RKO (cell line): ENCODE results near the gene MORF4L1.
A peak's percentile ranks its signal among the peaks of the same experiment; 100 is the strongest.
"Not testable (repeated sequence)": the region's sequence is repeated elsewhere in the genome, so short reads cannot be mapped to it uniquely, and the experiment has no call there.

Source experiments
- DNase-seq: peaks from one replicate; pipeline ENCODE4 v3.0.0-alpha.2; 2016; ENCODE audit warnings: low spot score

The MORF4L1 gene

DNA sequence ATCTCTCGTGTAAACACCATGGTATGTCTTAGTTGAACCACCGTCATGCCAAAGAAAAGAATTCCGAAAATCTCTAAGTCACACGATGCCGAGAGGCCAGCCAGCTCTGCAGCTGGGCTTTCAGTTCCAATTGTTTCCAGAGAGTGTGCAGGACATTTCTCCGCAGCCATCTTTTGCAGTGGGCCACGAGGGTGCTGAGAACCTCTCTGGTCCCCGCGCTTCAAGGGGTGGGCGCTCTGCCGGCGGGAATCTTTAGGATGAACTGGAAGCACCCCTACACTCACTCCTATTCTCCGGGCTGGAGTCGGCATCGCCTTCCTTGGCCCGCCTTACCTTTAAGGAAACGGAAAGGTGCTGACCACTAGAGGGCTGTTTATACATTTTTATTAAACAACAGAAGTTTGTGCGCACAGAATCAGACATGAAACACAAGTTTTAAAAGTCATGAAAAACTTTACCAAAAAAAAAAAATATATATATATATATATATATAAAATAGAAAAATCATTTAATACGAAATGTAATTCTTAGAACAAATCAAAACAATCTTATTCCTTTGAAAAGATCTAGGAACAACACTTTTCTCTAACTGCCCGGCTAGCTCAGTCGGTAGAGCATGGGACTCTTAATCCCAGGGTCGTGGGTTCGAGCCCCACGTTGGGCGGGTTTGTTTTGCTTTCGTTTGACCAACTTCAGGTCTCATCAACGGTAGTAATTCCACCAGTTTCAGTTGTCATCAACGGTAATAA is 12.5 kb upstream of the MORF4L1 start:
- DNase-seq: peak; percentile 88

DNA sequence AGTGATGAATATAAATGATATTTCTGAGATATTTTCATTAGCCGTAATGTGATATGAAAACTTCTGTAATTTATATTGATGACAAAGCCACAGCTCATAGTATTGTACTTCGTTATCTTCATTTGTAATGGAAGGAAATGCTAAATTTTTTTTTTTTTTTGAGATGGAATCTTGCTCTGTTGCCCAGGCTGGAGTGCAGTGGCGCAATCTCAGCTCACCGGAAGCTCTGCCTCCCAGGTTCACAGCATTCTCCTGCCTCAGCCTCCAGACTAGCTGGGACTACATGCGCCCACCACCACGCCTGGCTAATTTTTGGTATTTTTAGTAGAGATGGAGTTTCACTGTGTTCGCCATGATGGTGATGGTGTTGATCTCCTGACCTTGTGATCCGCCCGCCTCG is 7.1 kb upstream of the MORF4L1 start:
- not testable (repeated sequence) for DNase-seq

DNA sequence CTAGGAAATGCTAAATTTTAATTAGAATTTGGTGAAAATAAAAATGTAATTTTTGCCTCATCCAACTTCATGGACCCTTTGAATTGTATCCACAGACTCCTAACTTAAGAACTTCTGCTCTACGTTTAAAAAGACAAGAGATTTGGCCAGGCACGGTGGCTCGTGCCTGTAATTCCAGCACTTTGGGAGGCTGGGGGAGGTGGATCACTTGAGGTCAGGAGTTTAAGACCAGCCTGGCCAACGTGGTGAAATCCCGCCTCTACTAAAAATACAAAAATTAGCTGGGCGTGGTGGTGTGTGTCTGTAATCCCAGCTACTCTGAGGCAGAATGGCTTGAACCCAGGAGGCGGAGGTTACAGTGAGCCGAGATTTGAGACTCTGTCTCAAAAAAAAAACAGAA is 6.7 kb upstream of the MORF4L1 start:
- not testable (repeated sequence) for DNase-seq

DNA sequence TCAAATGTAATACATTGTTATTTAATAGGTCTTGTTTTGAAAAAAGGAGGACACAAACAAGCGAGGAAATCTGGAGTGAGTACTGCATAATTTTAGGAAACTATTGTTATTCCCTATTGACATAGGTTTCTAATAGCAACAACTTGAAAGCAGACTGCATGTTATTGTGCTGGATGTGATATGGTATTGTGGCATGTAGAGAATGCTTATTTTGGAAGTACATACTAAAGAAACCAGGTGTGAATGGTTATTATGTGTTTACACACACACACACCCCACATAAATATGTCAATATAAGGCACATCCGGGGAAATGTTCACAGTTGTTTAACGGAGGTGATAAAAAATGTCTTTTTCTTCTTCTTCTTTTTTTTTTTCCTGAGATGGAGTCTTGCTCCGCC is 5.9 kb upstream of the MORF4L1 start:
- DNase-seq: no peak

DNA sequence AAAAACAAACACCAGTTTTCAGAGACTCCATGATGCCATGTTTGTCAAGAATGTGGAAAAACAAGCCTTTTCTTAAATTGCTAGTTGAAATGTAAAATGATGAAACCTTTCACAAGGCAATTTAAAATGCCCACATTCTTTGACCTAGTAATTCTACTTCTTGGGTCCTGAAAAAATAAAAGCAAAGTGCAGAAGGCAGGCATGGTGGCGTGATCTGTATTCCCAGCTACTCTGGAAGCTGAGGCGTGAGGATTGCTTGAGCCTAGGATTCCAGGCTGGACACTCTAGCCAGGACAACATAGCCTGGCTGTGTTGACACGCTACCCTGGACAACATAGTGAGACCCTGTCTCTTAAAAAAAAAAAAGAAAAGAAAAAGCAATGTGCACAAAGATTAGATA is 4.3 kb upstream of the MORF4L1 start:
- no peak for DNase-seq

DNA sequence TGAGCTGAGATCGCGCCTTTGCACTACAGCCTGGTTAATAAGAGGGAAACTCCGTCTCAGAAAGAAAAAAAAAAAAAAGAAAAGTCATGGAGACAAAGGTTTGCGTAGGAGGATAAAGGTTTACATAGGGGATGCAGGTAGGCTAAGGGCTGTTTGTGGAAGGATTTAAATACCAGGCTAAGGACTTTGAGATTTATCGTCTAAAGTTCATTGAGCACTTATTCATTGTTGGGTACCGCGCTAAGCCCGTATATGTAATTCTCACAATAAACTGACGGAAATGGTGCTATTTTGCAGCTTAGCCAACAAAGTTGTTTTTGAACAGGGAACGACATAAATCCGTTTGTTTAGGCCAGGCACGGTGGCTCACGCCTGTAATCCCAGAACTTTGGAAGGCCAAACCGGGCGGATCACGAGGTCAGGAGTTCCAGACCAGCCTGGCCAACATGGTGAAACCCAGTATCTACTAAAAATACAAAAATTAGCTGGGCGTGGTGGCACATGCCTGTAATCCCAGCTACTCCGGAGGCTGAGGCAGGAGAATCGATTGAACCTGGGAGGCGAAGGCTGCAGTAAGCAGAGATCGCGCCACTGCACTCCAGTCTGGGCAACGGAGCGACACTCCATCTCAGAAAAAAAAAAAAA is 1.1 kb upstream of the MORF4L1 start:
- not testable (repeated sequence) for DNase-seq

DNA sequence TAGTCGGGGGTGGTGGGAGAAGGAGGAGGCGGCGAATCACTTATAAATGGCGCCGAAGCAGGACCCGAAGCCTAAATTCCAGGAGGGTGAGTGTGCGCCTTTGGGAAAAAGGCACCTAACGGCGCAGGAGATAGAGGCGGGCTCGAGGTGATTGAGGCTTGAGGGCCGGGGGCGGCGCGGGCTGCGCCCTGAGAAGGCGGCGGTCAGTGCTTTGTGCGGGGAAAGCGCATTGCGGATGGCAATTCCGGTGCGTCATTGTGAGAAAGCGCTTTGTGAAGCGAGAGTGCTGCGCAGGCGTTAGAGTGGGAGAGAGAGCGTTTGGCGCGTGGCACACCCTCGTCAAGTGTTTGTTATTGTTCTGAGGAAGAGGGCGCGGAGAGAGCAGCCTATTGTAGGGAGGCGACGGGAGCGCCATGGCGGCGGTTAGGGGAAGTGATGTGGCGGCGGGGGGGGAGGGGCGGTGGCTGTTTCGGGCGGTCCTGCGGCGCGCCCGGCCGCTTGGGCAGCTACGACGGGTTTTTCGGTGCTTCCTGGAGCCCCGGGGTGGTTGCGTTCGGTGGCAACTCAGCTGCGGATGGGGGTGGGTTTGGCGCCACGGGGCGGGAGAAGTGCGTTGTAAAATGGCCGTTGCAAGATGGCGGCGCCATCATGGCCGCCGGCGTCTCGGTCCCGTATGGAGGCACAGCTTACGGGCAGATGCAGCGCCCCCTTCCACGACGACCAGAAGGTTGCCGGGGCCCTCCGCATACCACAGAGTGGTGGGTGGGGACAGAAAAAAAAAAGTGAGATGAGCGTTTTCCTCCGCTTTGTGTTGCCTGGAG is 492 bp downstream of the MORF4L1 start:
- DNase-seq: peak; percentile 92

DNA sequence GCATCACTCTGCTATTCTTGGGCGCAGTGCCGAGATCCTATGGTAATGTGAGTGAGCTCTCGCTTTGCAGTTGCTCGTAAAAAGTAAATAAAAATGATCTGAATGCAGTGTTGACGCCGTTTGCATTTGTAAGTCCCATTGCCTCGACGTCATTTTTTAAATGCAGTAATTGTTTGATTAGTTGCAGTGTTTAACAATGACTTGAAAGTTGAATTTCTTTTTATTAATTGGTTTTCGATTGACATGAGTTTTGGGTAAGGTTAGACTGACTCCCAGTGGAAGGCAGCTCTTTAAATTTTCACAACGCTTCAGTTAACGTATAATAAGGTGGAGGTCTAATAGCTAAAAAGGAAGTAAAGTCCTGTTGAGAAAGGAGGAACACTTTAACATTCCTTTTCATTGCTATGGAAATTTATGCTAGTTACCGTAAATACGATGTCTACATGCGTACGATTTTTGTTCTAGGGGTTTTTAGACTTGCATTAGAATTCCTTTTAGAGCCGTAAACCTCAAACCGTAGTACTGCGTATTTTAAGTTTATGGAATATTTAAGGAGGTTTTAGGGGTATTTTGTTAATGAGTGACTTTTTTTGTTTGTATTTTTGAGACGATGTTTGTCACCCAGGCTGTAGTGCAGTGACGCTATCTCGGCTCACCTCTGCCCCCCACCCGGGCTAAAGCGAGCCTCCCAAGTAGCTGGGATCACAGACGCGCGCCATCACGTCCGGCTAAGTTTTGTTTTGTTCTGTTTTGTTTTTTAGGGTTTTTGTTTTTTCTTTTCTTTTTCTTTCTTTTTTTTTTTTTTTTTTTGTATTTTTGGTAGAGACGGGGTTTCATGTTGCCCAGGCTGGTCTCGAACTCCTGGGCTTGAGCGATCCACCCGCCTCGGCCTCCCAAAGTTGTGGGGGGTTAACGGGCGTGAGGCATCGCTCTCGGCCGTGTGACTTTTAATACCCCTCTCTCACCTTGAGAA is 1.4 kb downstream of the MORF4L1 start:
- peak; percentile 63 for DNase-seq

DNA sequence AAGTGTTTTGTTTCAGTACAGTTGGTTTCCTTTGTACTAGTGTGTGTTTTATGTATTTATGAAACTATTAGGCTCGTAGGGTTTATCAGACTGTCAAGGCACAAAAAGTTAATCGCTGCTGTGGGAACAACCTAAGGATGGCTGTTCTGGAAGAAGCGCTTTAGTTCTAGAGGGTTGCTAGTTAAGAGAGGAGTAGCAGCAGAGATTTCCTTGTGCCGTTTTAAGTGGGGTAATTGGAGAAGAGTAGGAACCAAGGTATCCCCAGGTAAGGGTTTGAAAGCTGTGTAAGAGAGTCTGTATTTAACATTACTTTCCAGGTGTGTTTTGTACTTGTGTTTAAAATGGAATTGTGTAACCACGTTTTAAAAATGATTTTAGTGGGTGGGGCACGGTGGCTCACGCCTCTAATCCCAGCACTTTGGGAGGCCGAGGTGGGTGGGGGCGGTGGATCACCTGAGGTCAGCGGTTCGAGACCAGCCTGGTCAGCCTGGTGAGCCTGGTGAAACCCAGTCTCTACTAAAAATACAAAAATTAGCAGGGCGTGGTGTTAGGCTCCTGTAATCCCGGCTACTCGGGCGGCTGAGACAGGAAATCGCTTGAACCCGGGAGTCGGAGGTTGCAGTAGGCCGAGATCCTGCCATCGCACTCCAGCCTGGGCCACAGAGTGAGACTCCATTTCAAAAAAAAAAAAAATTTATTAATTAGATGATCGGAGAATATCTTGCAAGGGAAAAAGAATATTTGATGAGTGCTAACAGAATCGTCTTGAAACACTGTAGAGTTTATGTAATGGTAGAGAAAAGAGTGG is 2.6 kb downstream of the MORF4L1 start:
- DNase-seq: no peak

DNA sequence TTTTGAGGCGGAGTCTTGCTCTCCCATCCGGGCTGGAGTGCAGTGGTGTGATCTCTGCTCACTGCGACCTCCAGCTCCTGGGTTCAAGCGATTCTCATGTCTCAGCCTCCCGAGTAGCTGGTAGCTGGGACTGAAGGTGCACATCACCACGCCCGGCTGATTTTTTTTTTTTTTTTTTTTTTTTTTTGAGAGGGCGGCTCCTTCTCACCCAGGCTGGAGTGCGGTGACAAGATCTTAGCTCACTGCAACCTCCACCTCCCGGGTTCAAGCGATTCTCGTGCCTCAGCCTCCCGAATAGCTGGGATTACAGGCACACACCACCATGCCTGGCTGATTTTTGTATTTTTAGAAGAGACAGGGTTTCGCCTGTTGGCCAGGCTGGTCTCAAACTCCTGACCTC is 4.3 kb downstream of the MORF4L1 start:
- not testable (repeated sequence) for DNase-seq

DNA sequence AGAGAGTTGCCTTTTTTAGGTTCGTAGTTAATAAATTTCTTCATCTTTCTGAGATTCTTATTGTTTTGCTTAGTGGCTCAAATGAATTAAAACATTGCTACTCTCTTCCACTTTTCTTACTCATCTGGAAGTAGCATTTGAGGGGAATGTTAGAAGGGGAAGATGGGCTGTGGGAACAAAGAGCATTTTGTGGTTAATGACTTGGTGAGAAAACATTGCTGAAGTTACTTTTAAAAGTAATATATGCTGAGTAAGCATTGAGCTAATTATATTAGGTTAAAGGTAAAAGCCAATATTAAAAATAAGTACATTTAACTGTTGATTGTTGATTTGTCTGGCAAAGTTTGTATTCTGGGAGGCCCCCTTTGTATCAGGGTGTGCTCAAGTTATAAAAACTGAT is 5.7 kb downstream of the MORF4L1 start:
- DNase-seq: no peak

DNA sequence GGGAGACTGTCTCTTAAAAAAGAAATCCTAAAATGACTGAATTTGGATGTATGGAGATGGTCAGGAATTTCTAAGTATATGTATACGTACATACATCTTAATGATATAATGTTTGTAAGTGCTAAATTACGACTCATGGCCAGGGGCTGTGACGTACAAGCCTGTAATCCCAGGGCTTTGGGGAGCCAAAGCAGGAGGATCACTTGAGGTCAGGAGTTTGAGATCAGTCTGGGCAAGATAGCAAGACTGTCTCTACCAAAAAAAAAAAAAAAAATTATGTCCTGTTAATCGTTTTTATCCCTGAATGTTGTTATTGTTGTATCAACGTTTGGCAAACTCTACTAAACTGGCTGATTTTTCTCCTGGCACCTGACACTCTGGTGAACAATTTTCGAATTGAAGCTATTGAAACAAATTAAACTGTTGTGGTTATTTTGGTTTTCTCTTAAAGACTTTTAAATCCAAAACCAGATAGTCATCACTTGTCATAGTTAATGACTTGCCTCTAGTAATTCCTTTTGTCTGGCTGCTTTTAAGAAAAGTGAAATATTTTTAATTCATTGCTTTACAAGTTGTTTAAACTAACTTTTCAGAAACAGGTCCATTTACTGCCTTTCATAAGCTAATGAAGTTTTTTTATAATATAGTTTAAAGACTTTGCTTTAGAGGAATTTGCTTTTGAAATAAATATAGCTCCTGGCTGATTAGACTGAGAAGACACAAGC is 7.0 kb downstream of the MORF4L1 start:
- no peak for DNase-seq

DNA sequence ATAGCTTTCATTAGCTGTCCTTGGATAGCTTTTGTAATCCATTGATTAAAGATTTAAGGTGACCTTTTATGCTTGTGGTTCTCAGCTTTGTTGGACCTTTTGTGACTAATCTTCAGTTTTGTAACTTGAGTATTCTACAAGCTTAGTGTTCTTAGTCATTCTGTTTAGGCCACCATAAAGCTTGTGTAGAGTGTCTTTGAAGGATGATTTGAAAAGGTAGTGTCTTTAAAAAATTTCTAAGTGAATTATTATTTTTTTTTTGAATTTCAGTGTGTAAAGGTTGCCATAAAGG is 7.5 kb downstream of the MORF4L1 start:
- DNase-seq: peak; percentile 44

DNA sequence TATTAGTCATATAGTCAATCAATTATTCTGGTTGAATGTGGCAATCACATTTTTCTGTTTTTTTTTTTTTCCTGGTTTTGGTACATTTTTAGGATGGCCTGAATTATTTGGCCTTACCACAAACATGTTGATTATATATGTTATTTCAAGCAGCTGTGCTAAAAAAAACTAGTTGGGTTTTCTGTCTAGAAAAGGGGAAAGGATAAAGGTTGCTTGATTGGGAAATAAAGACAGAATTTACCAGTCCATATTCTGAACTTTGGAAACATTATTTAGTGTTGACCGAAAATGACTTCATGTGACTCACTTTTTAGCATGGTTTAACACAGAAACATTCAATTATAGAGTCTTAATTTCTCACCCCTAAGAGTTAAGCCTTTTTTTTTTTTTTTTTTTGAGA is 8.1 kb downstream of the MORF4L1 start:
- no peak for DNase-seq

DNA sequence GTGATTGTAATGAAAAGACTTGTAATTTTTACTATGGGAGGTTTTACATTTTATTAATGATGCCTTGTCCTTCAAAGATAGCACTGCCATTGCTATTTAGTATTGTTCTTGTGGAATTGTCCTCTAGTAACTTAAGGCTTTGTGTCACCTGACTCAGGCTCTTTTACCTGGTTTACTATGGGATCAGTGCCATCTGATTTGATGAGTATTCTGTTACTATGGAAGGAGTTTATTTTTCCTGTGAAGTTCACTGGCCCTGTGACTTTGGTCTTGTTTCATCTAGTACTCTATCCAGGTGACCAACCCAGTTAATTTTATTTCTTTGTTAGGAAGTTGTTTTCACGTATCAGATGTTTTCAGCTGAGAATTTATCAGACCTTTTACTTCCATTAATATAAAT is 9.0 kb downstream of the MORF4L1 start:
- no peak for DNase-seq

DNA sequence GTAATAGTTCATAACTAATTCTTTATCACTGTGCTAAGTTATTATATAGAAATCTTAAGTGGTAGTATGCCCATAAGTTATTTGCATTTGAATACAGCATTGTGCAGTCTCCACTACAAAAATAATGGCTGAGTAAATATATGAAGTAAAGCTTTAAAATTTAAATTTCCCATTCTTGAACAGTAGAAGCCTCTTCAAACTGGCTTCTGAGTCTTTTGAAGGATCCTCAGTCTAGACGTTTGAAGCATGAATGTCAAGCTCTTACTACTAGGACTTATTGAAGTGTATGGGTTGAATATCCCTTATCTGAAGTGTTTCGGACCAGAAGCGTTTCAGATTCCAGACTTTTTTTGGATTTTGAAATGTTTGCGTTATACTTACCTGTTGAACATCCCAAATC is 16.3 kb downstream of the MORF4L1 start:
- DNase-seq: no peak

DNA sequence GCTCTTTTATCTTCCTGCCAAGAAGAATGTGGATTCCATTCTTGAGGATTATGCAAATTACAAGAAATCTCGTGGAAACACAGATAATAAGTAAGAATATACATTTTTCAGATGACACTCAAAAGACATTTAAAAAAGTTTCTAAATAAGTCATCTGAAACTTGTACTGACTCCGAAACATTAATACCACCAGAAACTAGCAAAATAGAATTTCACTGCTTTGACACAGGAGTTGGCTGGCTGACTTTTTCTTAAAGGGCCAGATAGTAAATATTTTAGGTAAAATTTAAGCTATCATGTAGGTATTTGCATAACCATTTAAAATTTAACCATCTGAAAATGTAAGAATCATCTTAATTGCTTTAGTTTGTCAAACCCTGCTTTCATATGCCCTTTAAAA is 20.8 kb downstream of the MORF4L1 start:
- DNase-seq: no peak

DNA sequence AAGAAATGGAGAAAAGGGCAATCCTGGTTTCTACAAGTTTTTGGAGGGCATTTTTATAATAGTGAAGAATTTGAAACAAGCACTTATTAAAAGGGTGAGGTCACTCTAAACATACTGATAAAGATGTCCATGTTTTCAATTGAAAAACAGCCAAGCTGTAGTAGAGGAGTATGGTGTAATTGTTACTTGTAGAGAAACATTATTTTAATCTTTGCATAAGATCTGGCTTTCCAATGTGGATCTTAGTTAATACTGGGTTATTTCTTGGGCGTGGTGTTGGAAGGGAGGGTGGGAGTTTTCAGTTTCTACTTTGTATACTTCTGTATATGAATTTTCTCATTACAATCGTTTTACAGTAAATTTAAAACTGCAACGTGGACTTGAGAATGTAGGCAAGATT is 22.8 kb downstream of the MORF4L1 start:
- DNase-seq: no peak

DNA sequence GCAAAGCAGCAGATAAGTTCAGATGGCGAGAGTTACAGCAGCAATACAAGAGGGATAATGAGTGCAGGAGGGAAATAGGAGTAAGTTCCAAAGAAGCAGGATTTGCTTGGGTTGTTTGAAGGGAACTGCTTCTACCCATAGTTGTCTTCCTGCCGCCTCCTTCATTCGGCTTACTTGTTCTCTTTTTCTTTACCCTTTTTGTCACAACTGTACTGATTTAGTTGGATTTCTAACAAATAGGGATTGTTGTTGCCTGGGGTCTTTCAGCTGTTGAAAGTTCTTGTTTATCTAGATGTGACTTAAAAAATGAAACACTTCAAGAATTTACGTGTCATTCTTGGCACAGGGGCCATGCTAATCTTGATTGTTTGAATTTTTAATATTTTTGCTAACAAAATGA is 25.9 kb downstream of the MORF4L1 start:
- DNase-seq: no peak

DNA sequence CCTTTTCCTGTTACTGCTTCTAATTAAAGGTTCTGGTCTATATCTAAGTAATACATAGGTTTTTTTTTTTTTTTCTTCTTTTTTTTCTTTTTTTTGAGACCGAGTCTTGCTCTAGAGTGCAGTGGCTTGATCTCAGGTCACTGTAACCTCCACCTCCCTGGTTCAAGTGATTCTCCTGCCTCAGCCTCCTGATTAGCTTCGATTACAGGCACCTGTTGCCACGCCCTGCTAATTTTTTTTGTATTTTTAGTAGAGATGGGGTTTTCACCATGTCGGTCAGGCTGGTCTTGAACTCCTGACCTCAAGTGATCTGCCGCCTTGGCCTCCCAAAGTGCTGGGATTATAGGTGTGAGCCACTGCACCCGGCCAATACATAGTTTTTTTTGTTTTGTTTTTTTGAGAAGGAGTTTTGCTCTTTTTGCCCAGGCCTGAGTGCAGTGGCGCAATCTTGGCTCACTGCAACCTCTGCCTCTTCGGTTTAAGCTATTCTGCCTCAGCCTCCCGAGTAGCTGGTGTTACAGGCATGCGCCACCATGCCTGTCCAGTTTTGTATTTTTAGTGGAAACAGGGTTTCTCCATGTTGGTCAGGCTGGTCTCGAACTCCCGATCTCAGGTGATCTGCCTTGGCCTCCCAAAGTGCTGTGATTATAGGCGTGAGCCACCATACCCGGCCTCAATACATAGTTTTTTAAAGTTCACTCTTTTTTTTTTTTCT is 28.3 kb downstream of the MORF4L1 start:
- DNase-seq: not testable (repeated sequence)
